Activated CD4-positive, alpha-beta memory T cell treated with anti-CD3 and anti-CD28 coated beads, Interleukin-2, amount 10 ng/mL, durations not matched to agents 7 days and 5 days (primary cell): Measurements from ENCODE around the gene PCDH9. TPM values are rescaled to one million over a fixed set of nuclear protein-coding genes. Genes with fewer than 3 reads are reported as not detected.
"Not testable (repeated sequence)": the region's sequence is repeated elsewhere in the genome, so short reads cannot be mapped to it uniquely, and the experiment has no call there.

ENCODE experiments used
- CTCF ChIA-PET: fragments of 350-600 bp; sonication (Branson Sonifier 250); formaldehyde crosslinking; loops from one replicate; lab custom pipeline; 2021; ENCODE audit warnings: antibody characterized with exemption, inconsistent platforms; lab: Charles Lee
- POLR2A ChIA-PET: fragments of 350-600 bp; sonication (Branson Sonifier 250); formaldehyde crosslinking; loops from one replicate; lab custom pipeline; 2021; ENCODE audit warnings: antibody characterized with exemption; lab: Charles Lee
- DNase-seq: peaks from one replicate; pipeline ENCODE4 v3.0.0-alpha.2; 2020
- H3K27ac Mint-ChIP-seq: one replicate; pipeline ENCODE4 v1.8.0; 2021; ENCODE audit warnings: mild to moderate bottlenecking, mixed read lengths
- H3K27me3 Mint-ChIP-seq: one replicate; pipeline ENCODE4 v1.8.0; 2021; ENCODE audit warnings: mixed read lengths
- H3K36me3 Mint-ChIP-seq: one replicate; pipeline ENCODE4 v1.8.0; 2021; ENCODE audit warnings: low read depth, mixed read lengths
- H3K4me1 Mint-ChIP-seq: one replicate; pipeline ENCODE4 v1.8.0; 2021; ENCODE audit warnings: mixed read lengths
- H3K4me3 Mint-ChIP-seq: one replicate; pipeline ENCODE4 v1.8.0; 2021; ENCODE audit warnings: mild to moderate bottlenecking, mixed read lengths
- H3K9me3 Mint-ChIP-seq: one replicate; pipeline ENCODE4 v1.8.0; 2021; ENCODE audit warnings: mixed read lengths
- total RNA-seq, 2 experiments: library from RNA; stranded (reverse); gene quantifications; one replicate each; pipeline ENCODE4 v1.2.3, GENCODE V29; 2021

PCDH9 gene
- total RNA-seq, 2 experiments from 2014 or later, result 0.05 TPM; not detected in 1

- no peak overlapping the region for H3K27ac Mint-ChIP-seq
- no peak overlapping the region for H3K4me3 Mint-ChIP-seq
- ChIA-PET POLR2A (no interaction called here), CTCF (no interaction called here)
- no peak for DNase-seq
- no peaks in the 10 kb centered on the region for H3K4me1 Mint-ChIP-seq
- H3K9me3 Mint-ChIP-seq, result no peaks in the 10 kb centered on the region
- H3K36me3 Mint-ChIP-seq, result no peaks in the 10 kb centered on the region
- no peaks in the 10 kb centered on the region for H3K27me3 Mint-ChIP-seq
Measured at GRCh38 chr13:67120872-67121531, 109.1 kb downstream of the PCDH9 start.

GRCh38 chr13:67119481-67119894 lies 110.6 kb downstream of the PCDH9 start:
- Mint-ChIP-seq H3K27me3 (no peaks in the 10 kb centered on the region), H3K36me3 (no peaks in the 10 kb centered on the region), H3K4me3 (no peak overlapping the region), H3K9me3 (no peaks in the 10 kb centered on the region), H3K4me1 (no peaks in the 10 kb centered on the region), H3K27ac (no peak overlapping the region)
- CTCF ChIA-PET, result no interaction called here
- DNase-seq, result no peak
- POLR2A ChIA-PET, result no interaction called here

- Mint-ChIP-seq H3K4me3 (no peak overlapping the region), H3K9me3 (no peaks in the 10 kb centered on the region), H3K4me1 (no peaks in the 10 kb centered on the region), H3K27me3 (no peaks in the 10 kb centered on the region), H3K36me3 (no peaks in the 10 kb centered on the region), H3K27ac (no peak overlapping the region)
- no peak for DNase-seq
- ChIA-PET POLR2A (no interaction called here), CTCF (no interaction called here)
Measured at GRCh38 chr13:67118277-67118676, 111.9 kb downstream of the PCDH9 start.

GRCh38 chr13:67117010-67117550 lies 113.1 kb downstream of the PCDH9 start:
- no peak overlapping the region for H3K27ac Mint-ChIP-seq
- H3K36me3 Mint-ChIP-seq, result no peaks in the 10 kb centered on the region
- H3K4me3 Mint-ChIP-seq, result no peak overlapping the region
- CTCF ChIA-PET, result no interaction called here
- H3K27me3 Mint-ChIP-seq, result no peaks in the 10 kb centered on the region
- POLR2A ChIA-PET, result no interaction called here
- no peaks in the 10 kb centered on the region for H3K4me1 Mint-ChIP-seq
- DNase-seq, result no peak
- H3K9me3 Mint-ChIP-seq, result no peaks in the 10 kb centered on the region

- no peak for DNase-seq
- Mint-ChIP-seq H3K9me3 (no peaks in the 10 kb centered on the region), H3K4me1 (no peaks in the 10 kb centered on the region), H3K27ac (no peak overlapping the region), H3K4me3 (no peak overlapping the region), H3K36me3 (no peaks in the 10 kb centered on the region), H3K27me3 (no peaks in the 10 kb centered on the region)
- POLR2A ChIA-PET, result no interaction called here
- CTCF ChIA-PET, result no interaction called here
Measured at GRCh38 chr13:67107979-67108378, 122.2 kb downstream of the PCDH9 start.

GRCh38 chr13:67106502-67107057 lies 123.6 kb downstream of the PCDH9 start:
- no peak for DNase-seq
- H3K27ac Mint-ChIP-seq, result no peak overlapping the region
- ChIA-PET CTCF (no interaction called here), POLR2A (no interaction called here)
- H3K4me3 Mint-ChIP-seq, result no peak overlapping the region
- no peaks in the 10 kb centered on the region for H3K27me3 Mint-ChIP-seq
- H3K36me3 Mint-ChIP-seq, result no peaks in the 10 kb centered on the region
- no peaks in the 10 kb centered on the region for H3K4me1 Mint-ChIP-seq
- H3K9me3 Mint-ChIP-seq, result no peaks in the 10 kb centered on the region

- ChIA-PET POLR2A (no interaction called here), CTCF (no interaction called here)
- Mint-ChIP-seq H3K27me3 (no peaks in the 10 kb centered on the region), H3K4me1 (no peaks in the 10 kb centered on the region), H3K27ac (no peak overlapping the region), H3K36me3 (no peaks in the 10 kb centered on the region), H3K4me3 (no peak overlapping the region), H3K9me3 (no peaks in the 10 kb centered on the region)
- no peak for DNase-seq
Measured at GRCh38 chr13:67101730-67102467, 128.2 kb downstream of the PCDH9 start.

GRCh38 chr13:67100730-67101129 lies 129.4 kb downstream of the PCDH9 start:
- no peak for DNase-seq
- Mint-ChIP-seq H3K36me3 (no peaks in the 10 kb centered on the region), H3K4me1 (no peaks in the 10 kb centered on the region), H3K9me3 (no peaks in the 10 kb centered on the region), H3K27me3 (no peaks in the 10 kb centered on the region), H3K27ac (no peak overlapping the region), H3K4me3 (no peak overlapping the region)
- CTCF ChIA-PET, result no interaction called here
- POLR2A ChIA-PET, result no interaction called here

GRCh38 chr13:67099494-67099893 lies 130.6 kb downstream of the PCDH9 start:
- H3K36me3 Mint-ChIP-seq, result no peaks in the 10 kb centered on the region
- H3K4me1 Mint-ChIP-seq, result no peaks in the 10 kb centered on the region
- DNase-seq, result no peak
- H3K4me3 Mint-ChIP-seq, result no peak overlapping the region
- CTCF ChIA-PET, result no interaction called here
- H3K27me3 Mint-ChIP-seq, result no peaks in the 10 kb centered on the region
- no peak overlapping the region for H3K27ac Mint-ChIP-seq
- POLR2A ChIA-PET, result no interaction called here
- H3K9me3 Mint-ChIP-seq, result no peaks in the 10 kb centered on the region

GRCh38 chr13:67097892-67098452 lies 132.2 kb downstream of the PCDH9 start:
- CTCF ChIA-PET, result no interaction called here
- Mint-ChIP-seq H3K36me3 (no peaks in the 10 kb centered on the region), H3K4me3 (no peak overlapping the region), H3K9me3 (no peaks in the 10 kb centered on the region), H3K4me1 (no peaks in the 10 kb centered on the region), H3K27ac (no peak overlapping the region), H3K27me3 (no peaks in the 10 kb centered on the region)
- no peak for DNase-seq
- POLR2A ChIA-PET, result no interaction called here

- DNase-seq, CTCF ChIA-PET, H3K9me3 Mint-ChIP-seq, H3K4me3 Mint-ChIP-seq, H3K36me3 Mint-ChIP-seq, H3K27me3 Mint-ChIP-seq, H3K4me1 Mint-ChIP-seq, H3K27ac Mint-ChIP-seq: not testable (repeated sequence)
- POLR2A ChIA-PET, result interaction anchor here (0.6 kb wide), 1 partner anchor 31 kb away, joined by 3 read pairs; no protein-coding TSS in a partner anchor
Measured at GRCh38 chr13:67096893-67097292, 133.2 kb downstream of the PCDH9 start.

GRCh38 chr13:67096418-67096817 lies 133.7 kb downstream of the PCDH9 start:
- POLR2A ChIA-PET, result no interaction called here

GRCh38 chr13:67095621-67096020 lies 134.5 kb downstream of the PCDH9 start:
- Mint-ChIP-seq H3K36me3 (no peaks in the 10 kb centered on the region), H3K9me3 (no peaks in the 10 kb centered on the region), H3K4me3 (no peak overlapping the region), H3K4me1 (no peaks in the 10 kb centered on the region), H3K27me3 (no peaks in the 10 kb centered on the region), H3K27ac (no peak overlapping the region)
- no peak for DNase-seq
- POLR2A ChIA-PET, result no interaction called here
- CTCF ChIA-PET, result no interaction called here

More at GRCh38 chr13:67096418-67096817, 133.7 kb downstream of the PCDH9 start:
- no peak for DNase-seq
- Mint-ChIP-seq H3K9me3 (no peaks in the 10 kb centered on the region), H3K27me3 (no peaks in the 10 kb centered on the region), H3K4me1 (no peaks in the 10 kb centered on the region), H3K36me3 (no peaks in the 10 kb centered on the region), H3K27ac (no peak overlapping the region), H3K4me3 (no peak overlapping the region)
- CTCF ChIA-PET, result no interaction called here
